Endothelial cell (in vitro differentiated cells): ENCODE measurements around the gene SLCO6A1. TPM values are rescaled to one million over a fixed set of nuclear protein-coding genes. Genes with fewer than 3 reads are reported as not detected.

ENCODE experiments used
- DNase-seq: peaks from one replicate; pipeline ENCODE4 v3.0.0; 2021; ENCODE audit warnings: low spot score
- H3K27ac Mint-ChIP-seq: one replicate; pipeline ENCODE4 v1.8.0; 2021; ENCODE audit warnings: mixed read lengths, inconsistent platforms; ENCODE audit not compliant: unreplicated experiment
- H3K27me3 Mint-ChIP-seq: one replicate; pipeline ENCODE4 v1.8.0; 2021; ENCODE audit warnings: mild to moderate bottlenecking, moderate library complexity, mixed read lengths, inconsistent platforms; ENCODE audit not compliant: unreplicated experiment
- H3K36me3 Mint-ChIP-seq: one replicate; pipeline ENCODE4 v1.8.0; 2021; ENCODE audit warnings: mild to moderate bottlenecking, low read depth, mixed read lengths, inconsistent platforms; ENCODE audit not compliant: unreplicated experiment
- H3K4me1 Mint-ChIP-seq: one replicate; pipeline ENCODE4 v1.8.0; 2021; ENCODE audit warnings: mild to moderate bottlenecking, mixed read lengths, inconsistent platforms; ENCODE audit not compliant: unreplicated experiment
- H3K4me3 Mint-ChIP-seq: one replicate; pipeline ENCODE4 v1.8.0; 2021; ENCODE audit warnings: mild to moderate bottlenecking, mixed read lengths, inconsistent platforms; ENCODE audit not compliant: unreplicated experiment
- H3K9me3 Mint-ChIP-seq: one replicate; pipeline ENCODE4 v1.8.0; 2021; ENCODE audit warnings: mixed read lengths, inconsistent platforms; ENCODE audit not compliant: unreplicated experiment
- total RNA-seq: library from RNA; stranded (reverse); fragmentation: NEBNext Ultra II Directional; extraction: Animal tissue kit (Norgen Biotek cat#: 25700); gene quantifications from one replicate; pipeline ENCODE4 v1.2.1, GENCODE V29; 2021; ENCODE audit not compliant: unreplicated experiment
- TF ChIP-seq, protein P1 (sequence below): fragments of 200-600 bp; sonication (generic); IDR thresholded peaks from one replicate; pipeline ENCODE4 v1.5.0; 2021; ENCODE audit warnings: antibody characterized with exemption; ENCODE audit not compliant: unreplicated experiment

Gene SLCO6A1
- total RNA-seq, 1 donor from 2014 or later, result 0.51 TPM

DNA sequence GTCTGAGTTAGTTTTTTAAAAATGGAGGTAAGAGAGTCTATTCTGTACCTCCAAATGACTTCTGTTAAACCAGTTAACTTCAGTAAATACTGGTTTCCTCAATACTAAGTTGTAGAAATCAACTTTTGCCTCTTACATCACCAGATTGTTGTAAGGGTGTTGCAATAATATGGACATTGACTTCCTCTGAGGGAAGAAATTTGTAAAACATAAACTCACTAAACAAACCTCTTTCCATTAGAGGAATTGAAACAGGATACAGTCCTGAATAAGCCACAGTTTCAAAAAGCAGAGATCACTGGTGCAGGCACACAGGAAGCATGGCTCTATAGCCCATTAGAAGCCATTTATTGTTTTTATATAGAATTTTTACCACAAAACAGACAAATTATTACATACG is 32.7 kb upstream of the SLCO6A1 start:
- Mint-ChIP-seq H3K9me3 (no peaks in the 10 kb centered on the region), H3K27ac (no peak overlapping the region), H3K36me3 (no peaks in the 10 kb centered on the region), H3K4me3 (no peak overlapping the region), H3K27me3 (no peaks in the 10 kb centered on the region), H3K4me1 (peaks cover 4% of the 10 kb centered on the region)
- TF ChIP-seq, protein P1, sequence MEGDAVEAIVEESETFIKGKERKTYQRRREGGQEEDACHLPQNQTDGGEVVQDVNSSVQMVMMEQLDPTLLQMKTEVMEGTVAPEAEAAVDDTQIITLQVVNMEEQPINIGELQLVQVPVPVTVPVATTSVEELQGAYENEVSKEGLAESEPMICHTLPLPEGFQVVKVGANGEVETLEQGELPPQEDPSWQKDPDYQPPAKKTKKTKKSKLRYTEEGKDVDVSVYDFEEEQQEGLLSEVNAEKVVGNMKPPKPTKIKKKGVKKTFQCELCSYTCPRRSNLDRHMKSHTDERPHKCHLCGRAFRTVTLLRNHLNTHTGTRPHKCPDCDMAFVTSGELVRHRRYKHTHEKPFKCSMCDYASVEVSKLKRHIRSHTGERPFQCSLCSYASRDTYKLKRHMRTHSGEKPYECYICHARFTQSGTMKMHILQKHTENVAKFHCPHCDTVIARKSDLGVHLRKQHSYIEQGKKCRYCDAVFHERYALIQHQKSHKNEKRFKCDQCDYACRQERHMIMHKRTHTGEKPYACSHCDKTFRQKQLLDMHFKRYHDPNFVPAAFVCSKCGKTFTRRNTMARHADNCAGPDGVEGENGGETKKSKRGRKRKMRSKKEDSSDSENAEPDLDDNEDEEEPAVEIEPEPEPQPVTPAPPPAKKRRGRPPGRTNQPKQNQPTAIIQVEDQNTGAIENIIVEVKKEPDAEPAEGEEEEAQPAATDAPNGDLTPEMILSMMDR, result no peak
- DNase-seq, result no peak

- Mint-ChIP-seq H3K36me3 (no peaks in the 10 kb centered on the region), H3K27me3 (no peaks in the 10 kb centered on the region), H3K4me1 (peaks cover 4% of the 10 kb centered on the region), H3K27ac (no peak overlapping the region), H3K9me3 (no peaks in the 10 kb centered on the region), H3K4me3 (no peak overlapping the region)
- no peak for DNase-seq
- TF ChIP-seq, protein P1, result no peak
Observed at GRCh38 chr5:102529447-102529846, 30.6 kb upstream of the SLCO6A1 start.

DNA sequence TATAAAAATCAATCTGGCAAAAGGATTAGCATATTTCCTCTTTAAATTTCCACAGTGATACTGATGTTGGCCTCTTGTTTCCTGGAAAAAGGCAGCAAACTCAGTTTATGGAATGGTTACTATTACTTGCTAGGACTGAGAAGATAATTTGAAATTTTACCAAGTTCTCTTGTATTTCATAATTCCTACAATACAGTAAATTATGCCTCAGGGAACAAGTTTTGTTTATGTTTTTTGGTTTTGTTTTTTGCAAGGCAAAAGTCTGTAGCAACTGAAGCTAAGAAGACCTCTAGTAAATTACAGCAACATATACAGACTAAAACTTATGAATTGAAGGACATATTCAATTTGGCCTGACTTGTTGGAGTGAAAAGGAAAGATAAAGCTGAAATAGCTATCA is 30.2 kb upstream of the SLCO6A1 start:
- TF ChIP-seq, protein P1, result no peak
- Mint-ChIP-seq H3K27me3 (no peaks in the 10 kb centered on the region), H3K36me3 (no peaks in the 10 kb centered on the region), H3K4me3 (no peak overlapping the region), H3K4me1 (peaks cover 4% of the 10 kb centered on the region), H3K27ac (no peak overlapping the region), H3K9me3 (no peaks in the 10 kb centered on the region)
- no peak for DNase-seq

DNA sequence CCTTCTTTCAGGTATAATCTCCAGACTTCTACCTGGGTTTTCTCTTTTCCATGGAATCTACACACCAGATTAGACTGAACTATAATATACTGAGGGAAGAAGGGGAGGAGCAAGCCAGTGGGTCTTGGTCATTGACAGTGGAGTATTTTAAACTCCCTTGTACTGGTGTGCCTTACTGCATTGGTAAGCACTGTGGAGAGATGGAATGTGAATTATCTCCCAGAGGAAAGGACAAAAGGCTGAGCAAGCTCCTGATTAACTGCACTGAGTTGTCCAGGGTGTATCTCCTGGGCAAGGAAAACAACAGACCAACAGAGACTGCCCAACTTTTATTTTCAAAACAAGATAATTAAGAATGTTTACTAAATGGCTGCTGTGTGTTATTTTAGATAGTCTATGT is 29.8 kb upstream of the SLCO6A1 start:
- no peak for DNase-seq
- Mint-ChIP-seq H3K4me1 (peaks cover 4% of the 10 kb centered on the region), H3K4me3 (no peak overlapping the region), H3K9me3 (no peaks in the 10 kb centered on the region), H3K27me3 (no peaks in the 10 kb centered on the region), H3K27ac (no peak overlapping the region), H3K36me3 (no peaks in the 10 kb centered on the region)
- TF ChIP-seq, protein P1, result no peak

- DNase-seq, result no peak
- TF ChIP-seq, protein P1, result no peak
- Mint-ChIP-seq H3K27me3 (peaks cover 2% of the 10 kb centered on the region), H3K36me3 (no peaks in the 10 kb centered on the region), H3K9me3 (no peaks in the 10 kb centered on the region), H3K4me3 (no peak overlapping the region), H3K4me1 (peaks cover 4% of the 10 kb centered on the region), H3K27ac (no peak overlapping the region)
Observed at GRCh38 chr5:102527547-102527946, 28.7 kb upstream of the SLCO6A1 start.
